Activated naive CD8-positive, alpha-beta T cell treated with anti-CD3 and anti-CD28 coated beads, Interleukin-2, amount 50 U/mL, for 16 hours (primary cell): ENCODE measurements around the gene DNAJC22.

Experiments used
- DNase-seq: peaks from one replicate; pipeline ENCODE4 v3.0.0-alpha.2; 2020; ENCODE audit warnings: low read depth, low spot score

DNAJC22 gene

DNA sequence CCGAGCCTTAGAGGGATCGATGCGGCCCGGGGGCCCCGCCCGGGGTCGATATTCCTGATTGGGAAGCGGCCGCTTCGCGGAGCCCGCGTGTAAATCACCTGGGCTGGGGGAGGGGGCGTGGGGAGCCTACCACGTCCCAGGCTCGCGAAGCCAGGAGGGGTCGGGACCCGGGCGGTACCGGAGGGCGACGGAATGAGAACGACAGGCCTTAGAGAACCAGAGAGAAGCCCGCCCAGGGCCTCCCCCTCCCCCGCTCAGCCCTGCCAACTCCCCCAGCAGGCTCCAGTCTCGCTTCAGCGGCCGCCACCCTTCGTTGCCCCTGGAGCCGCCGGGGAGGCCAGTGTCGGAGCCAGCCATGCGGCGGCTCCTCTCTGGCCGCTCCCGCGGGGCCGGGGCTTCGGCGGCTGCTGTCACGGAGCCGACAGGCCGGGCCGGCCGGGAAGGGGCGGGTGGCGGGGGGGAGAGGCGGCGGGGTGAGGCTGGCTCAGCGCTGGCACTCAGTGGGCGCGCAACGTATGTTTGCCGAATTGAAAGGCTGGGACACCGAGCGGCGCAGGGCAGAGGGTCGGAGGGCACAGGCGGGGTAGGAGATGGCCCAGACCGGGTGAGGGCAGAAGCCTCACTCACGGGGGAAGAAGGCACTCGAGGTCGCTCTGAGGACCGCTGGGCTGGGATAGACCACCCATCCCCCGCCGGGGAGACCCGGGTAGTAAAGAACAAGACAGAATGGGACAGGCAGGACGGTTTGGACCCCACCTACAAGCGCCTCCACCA, 1.4 kb upstream of the DNAJC22 start:
- no peak for DNase-seq

GRCh38 chr12:49345825-49346658, 646 bp upstream of the DNAJC22 start:
- DNase-seq = no peak

DNA sequence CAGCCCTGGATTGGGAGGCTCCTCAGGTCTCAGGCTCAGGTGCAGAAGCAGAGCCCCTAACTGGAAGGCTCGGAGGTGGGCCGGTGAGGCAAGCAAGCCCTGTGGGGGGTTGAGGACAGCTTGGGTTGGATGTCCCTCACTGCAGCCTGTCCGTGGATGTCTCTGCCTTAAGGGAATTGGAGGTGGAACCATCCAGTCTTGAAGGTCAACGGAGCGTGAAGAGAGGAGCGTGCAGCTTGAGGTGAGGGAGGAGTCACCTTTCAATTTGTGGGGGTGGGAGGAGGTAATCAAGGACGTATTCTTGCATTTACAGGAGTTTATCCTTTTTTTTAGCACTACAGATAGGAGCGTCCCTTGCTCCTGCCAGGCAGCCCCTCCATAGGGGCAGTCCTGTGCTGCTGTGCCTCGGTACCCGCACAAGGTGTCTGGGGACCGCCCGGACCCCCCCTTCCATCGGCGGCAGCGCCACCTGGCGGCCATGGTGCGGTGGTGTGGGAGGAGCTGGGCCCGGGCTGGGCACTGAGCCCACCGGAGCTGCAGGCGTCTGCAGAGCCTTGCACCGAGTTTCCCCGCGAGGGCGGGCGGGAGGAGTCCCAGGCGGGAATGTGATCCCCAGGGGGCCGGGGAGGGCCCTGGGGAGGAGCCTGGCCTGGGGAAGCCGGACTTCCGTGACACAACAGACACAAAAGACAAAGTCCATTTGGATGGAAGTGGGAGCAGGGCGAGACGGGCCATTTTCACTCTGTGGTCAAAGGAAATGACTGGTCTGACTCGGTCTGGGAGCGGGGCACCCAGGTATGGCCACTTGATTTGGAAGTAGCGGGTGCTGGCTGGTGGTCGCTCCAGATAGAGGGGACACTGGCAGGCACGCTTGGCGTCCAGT, 864 bp downstream of the DNAJC22 start:
- DNase-seq = peak; percentile 70

DNA sequence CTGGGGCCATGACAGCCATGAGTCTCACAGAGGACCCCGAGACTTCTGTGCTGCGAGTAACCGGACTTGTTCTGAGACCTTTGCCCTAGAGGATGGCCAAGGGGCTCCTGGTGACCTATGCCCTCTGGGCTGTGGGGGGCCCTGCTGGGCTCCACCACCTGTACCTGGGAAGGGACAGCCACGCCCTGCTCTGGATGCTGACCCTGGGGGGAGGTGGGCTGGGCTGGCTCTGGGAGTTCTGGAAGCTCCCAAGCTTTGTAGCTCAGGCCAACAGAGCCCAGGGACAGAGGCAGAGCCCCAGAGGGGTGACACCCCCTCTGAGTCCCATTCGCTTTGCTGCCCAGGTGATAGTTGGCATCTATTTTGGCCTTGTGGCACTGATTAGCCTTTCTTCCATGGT, 2.1 kb downstream of the DNAJC22 start:
- DNase-seq = no peak

- DNase-seq = no peak
These were observed 2.6 kb downstream of the DNAJC22 start for GRCh38 chr12:49349266-49349665.

DNA sequence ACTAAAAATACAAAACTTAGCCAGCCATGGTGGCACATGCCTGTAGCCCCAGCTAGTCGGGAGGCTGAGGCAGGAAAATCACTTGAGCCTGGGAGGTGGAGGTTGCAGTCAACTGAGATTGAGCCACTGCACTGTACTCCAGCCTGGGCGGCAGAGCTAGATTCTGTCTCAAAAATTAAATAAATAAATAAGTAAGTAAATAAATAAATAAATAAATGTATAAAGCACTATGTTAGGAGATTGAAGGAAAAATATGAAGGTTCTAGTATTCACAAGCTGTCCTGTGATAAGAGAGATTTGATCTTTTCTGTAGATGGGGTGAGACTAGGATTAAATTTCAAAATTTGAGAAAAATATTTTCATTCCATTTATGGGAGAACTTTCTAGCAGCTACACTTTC, 5.7 kb downstream of the DNAJC22 start:
- no peak for DNase-seq

DNA sequence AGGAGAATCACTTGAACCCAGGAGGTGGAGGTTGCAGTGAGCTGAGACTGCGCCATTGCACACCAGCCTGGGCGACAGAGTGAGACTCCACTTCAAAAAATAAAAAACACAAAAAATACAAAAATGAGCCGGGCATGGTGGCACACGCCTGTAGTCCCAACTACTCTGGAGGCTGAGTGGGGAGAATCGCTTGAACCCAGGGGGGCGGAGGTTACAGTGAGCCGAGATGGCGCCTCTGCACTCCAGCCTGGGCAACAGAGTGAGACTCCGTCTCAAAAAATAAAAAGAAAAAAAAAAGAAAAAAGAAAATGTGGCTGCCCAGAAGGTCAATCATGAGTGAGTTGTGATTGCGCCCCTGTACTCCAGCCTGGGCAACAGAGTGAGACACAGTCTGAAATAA, 9.2 kb downstream of the DNAJC22 start:
- no peak for DNase-seq

- no peak for DNase-seq
These were observed 10.5 kb downstream of the DNAJC22 start for GRCh38 chr12:49357103-49357678.

DNA sequence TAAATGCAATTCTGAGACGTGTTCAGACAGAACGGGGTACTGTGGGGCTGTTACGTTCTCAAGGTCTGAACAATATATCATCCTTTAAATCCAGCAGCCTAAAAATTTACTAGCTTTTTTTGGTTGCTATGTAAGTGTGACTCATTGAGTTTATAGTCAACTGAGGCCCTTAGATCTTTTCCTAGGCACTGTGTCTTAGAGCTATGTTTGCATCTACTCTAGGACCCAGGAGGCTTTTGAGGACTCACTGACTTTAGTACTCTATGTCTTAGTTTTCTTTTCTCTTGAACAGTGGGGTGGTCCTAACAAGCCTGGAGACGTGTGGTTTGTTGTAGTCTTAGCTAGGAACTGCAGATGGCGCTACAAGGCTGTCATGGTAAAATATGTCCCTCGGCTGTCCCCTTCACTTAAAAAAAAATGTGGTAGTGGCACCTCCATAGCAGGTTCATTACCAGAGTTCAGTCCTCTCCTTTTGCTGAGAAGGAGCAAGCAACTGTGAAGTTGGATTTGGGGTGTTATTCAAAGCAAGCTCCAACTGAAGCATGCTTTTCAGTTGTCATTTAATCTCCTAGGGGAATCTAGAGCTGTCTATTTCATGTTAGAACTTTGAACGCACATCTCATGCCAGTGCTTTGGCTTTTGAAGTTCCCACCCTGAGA, 11.9 kb downstream of the DNAJC22 start:
- no peak for DNase-seq

- DNase-seq = no peak
These were observed 13.0 kb downstream of the DNAJC22 start for GRCh38 chr12:49359671-49360070.

DNA sequence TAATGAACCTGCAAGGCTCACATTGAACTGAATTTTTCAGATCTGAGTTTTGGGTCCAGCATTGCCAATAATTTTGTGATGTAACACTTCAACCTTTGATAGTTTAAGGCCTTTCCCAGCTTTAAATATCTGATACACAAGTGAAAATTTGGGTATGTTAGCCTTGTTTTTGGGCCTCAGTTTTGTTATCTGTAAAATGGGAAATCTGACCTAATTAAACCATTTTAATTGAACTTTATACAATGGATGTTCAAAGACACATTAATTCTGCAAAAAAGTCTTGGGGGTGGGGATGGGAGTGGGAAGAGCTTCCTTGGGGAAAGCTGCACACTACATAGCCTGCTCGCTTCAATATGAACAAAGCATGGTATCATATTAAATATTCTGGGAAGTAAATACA, 15.4 kb downstream of the DNAJC22 start:
- DNase-seq = no peak

- DNase-seq = no peak
These were observed 18.3 kb downstream of the DNAJC22 start for GRCh38 chr12:49364989-49365388.

GRCh38 chr12:49365542-49365941, 18.9 kb downstream of the DNAJC22 start:
- DNase-seq = no peak

GRCh38 chr12:49366096-49366651, 19.5 kb downstream of the DNAJC22 start:
- no peak for DNase-seq

DNA sequence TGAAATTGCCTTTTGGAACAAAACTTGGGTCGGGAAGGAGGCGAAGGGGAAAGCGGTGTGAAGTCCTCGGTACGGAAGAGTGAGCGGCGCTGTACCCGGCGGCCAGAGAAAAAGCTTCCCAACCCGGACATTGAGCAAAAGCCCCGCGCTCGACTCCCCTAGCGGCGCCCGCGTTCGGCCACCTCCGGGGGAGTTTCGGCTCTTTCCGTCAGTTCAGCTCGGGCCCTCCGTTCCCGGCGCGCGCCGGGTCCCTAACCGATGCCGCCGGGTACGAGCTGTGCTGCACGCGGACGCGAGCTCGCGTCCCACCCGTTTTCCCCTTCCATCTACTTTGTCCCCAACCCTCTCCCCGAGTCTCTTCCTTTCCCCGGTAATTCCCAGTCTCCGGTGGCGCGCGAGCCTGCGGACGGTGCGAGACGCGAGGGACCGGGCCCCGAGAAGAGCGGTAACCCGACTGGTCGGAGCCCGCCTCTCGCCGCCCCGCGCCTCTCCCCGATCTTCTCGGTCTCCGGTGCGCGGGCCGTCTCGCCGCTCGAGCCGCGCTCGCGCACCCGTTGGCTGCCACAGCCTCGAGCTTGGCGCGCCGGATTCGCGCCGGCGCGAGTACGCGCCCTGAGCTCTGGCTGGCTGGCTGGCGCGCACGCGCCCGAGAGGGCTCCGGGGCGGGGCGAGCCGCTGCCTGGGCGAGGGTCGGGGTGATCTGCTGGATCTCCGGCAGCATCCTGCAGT, 20.1 kb downstream of the DNAJC22 start:
- peak; percentile 68 for DNase-seq

DNA sequence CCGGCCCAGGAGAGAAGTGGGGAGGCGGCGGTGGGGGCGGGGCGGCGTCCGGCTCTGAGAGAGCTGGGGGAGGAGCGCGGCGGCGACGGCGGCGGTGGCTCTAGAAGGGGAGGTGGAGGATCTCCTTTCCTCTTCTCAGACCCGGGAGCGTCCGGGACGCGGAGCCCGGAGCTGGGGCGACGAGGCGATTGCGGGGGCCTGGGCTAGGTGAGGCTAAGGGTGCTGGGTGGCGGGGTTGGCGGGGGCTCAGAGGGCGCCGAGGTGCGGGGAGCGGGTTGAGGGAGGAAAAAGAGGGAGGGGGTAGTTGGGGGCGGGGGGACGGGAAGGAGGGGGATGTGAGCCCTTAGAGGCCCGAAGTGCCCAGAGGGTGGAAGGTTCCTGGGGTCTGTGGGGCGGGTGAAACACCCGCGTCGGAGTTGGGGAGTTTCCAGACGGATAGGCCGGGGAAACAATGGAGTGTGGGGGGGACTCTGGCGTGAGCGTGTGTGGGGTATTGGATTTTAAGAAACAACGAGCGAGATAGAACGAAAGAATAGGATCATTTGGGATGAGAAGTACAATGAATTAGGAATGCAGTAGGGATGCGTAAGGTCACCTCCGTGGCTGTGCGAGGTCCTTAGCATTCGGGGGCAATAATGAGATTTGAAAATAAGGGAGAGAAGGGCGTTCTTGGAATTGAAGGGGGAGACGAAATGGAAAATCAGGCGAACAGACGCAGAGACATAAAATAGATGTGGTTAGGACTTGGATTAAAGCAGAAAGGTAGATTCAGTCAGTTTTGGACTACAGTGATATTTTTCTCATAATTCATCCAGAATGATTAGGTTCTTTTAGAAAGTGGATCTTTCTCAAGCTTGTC, 20.9 kb downstream of the DNAJC22 start, which contains the start of gene SPATS2:
TSS of gene SPATS2 (plus strand) at position 82 of the 859 bp plus-strand sequence. CDS start 93,551 bp downstream, outside the sequence.
- DNase-seq = no peak

DNA sequence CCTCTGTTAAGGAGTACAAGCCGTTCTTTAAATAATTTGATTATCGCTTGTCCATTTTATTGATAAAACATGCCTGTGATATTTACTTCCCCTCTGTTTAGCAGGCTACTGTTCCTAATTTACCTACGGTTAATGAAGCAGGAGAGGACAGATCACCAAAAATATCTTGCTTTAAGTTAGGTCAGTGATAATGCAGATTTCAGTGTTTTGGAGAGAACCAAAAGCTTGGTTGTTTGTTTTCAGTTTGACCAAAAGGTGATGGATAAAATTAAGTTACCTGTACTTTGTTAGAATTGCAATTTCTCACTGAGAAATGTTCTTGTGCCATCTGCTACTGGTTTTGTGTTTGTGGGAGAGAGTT, 21.5 kb downstream of the DNAJC22 start:
- no peak for DNase-seq

- no peak for DNase-seq
These were observed 22.9 kb downstream of the DNAJC22 start for GRCh38 chr12:49369411-49370145.
